ENCODE results near the gene TLE2.

DNA sequence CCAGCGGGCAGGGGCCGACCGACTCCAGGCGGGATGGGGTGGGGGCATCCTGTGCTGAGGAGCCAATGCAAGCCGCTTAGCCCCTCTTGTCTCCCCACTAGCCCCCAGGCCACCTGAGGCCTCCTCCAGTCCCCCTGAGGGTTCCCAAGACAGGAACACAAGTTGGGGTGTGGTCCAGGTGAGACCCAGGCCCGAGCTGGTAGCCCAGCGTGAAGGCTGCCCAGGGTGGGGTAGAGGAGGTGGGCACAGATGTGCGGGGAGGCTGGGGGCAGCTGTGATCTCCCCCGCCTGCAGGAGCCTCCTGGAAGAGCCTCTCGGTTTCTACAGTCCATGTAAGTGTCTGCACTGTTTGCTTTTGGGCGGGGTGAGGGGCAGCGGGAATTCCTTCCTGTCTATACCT is 41.3 kb downstream of the TLE2 start:
- TF ChIP-seq CTCF (IDR thresholded peaks at IDR 0.05; ENCODE audit: low read length) (no peak), EZH2 (optimal IDR thresholded peaks at IDR 0.05; ENCODE audit: low read depth, low read length) (no peak), EZH2phosphoT487 (IDR thresholded peaks at IDR 0.05; ENCODE audit: low read length) (no peak)
